ENCODE results near the gene KCNJ1.

KCNJ1 gene

DNA sequence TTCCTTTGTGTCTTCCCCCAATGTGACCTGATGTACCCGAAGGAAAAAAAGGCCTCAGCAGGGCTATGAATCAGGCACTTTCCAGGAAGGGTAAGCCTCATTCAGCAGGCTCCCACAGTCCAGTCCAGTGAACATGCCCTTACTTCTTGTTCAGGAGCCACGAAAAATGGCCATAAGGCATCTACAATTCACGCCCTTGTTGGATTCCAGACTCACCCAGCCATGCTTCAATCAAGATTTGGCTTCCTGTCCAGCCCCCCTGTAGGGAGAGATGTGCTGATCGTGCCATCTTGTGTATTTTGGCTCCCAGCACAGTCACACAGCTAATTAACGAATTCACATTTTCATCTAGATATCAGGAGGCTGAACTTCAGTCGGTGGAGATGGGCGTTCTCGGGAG, 14.1 kb upstream of the KCNJ1 start:
- FAIRE-seq, result no peak

DNA sequence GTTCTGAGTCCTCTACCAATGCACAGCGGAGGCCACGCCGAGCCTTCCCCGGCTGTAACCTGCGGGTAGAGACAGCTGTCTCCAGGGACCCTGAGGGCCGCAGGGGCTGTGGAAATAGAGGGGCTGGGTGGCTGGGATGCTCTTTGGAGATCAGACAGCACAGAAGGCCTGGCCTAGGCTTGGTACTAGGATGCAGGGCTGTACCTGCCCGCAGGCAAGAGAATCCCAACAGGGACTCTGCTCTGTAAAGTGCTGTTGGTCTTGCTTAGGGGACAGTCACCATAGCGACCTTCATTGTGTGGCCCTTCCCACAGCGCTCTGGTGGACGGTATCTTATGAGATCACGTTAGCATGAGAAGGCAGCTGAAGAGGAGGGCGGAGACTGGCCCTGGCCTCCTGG, 12.7 kb upstream of the KCNJ1 start:
- FAIRE-seq, result no peak

DNA sequence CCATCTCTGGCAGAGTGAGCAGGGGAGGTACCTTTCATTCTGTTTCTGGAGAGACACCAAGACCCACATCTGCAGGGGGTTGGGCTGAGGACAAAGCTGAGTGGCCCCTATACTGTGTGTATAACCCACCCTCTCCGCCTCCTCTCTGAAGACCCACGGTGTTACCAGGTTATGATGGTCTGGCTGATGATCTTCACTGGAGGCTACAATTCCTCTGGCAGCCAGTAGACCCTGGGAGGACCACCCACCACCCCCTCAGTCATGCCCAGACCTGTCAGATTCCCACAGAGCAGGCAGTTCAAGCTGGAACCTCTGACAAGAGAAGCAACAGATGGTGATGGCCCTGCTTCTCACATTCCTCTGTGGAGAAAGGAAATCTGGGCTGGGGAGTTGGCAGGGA, 11.4 kb upstream of the KCNJ1 start:
- FAIRE-seq, result no peak

- FAIRE-seq, result no peak
Observed at GRCh38 chr11:128877726-128878125, 10.6 kb upstream of the KCNJ1 start.

DNA sequence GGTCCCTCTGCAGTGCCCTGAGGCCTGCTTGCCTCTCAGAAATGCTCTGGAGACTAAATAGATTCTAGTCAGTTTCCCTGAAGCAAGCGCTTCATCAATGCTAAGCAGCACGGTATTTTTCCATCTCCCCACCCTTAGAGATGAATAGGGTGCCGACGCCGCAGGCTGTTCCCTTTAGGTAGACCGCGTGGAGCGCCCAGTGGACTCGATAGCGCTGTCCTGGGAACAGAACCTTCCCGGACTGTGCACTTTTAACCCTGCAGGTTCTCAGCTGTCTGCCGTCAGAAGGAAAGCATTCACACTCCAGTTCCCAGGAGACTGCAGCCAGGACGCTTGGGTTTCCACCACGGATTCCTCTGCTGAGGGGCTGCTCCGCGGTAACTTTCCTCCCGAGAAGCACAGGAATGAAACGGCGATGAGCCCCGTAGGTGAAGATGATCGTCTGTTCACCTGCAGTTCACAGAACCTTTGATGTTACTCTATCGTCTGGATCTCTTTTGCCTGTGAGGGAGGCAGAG, 9.1 kb upstream of the KCNJ1 start:
- no peak for FAIRE-seq

DNA sequence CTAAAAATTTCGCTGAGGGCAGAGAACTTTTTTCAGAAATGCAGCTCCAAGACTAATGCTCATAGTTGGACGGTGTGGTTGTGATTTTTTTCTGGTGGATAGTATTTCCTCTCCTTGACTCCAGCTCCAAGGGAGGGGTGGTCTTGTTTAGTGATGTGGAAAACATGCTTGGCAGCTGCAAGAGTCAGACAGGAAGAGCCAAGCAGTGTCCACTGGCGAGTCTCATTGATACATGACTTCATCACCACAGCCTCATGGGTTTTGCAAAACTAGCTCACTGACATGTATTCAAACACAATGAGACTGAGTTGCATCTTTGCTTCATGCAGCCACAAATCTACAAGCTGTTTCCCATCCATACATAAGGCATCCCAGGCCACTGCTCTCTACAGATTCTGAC, 7.3 kb upstream of the KCNJ1 start:
- FAIRE-seq, result no peak

DNA sequence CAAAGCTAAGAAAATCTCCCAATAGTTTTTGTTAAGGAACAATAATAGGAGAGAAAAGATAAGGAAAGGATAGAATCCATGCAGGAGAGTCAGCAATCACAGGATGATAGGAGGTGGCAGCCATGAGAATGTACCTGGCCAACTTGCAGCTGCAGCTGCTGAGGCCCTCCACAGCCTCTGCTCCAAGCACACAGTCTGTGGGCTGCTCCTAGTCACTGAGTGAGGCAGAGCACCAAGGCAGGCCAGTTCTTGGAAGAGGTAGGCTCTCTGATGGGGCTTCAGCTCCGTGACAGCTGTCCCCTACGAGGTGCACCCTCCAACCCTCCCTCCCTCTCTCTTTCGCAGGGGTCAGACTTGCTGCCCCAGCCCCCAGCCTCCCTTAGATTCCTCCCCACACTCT, 5.5 kb upstream of the KCNJ1 start:
- FAIRE-seq, result no peak

- FAIRE-seq, result no peak
Observed at GRCh38 chr11:128872094-128872493, 5.0 kb upstream of the KCNJ1 start.

DNA sequence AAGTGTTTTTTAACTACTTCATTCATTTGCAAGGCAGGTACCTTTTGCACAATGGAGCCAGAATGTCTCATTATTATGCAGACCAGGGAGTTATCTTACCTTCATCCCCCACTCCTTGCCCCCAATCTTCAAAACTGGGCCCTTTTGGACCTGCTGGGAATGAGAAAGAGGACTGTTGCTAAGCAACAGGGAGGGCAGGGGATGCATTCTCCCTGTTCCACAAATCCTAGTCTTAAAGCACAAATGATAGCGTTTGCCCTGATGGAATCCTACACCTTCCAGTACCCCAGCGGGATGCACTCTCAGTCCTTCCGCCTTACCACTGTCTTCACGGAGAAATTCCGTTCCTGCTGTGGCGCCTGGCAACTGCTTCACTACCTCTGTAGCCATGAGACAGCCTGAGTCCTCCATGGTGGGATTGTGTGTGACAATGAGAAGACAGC, 4.1 kb upstream of the KCNJ1 start:
- FAIRE-seq, result no peak

DNA sequence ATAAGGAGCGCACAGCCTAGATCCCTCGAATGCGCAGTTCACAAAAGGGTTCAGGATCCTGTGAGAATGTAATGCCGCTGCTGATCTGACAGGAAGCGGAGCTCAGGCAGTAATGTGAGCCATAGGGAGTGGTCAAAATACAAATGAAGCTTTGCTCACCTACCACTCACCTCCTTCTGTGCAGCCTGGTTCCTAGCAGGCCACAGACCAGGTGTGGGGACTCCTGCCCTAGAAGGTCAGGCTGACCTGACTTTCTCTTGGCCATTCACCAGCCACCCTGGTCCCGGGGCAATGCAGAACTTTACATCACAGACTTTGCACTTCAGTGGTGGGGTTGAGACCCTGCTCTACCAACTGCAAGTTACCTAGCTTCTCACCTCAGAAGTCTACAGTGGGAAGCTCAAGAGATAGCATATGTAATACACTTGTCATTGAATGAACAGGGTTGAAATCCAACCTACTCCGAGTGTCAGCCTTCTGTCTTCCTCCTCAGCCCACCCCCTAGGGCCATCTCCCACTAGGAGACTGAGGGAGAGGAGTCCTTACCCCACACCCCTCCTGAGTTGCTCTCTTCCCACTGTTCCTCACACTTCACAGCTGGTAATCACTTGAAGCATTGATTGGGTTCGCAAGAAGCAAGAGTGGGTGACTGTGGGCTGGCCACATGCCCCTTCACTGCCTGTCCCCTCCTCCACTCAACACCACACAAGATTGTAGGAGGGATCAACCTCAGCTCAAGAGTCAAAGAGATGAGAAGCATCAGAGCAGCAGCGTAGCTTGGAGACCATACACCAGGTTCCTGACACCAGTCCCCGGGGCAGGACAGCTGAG, 2.0 kb upstream of the KCNJ1 start:
- FAIRE-seq, result no peak

- no peak for FAIRE-seq
Observed at GRCh38 chr11:128865490-128865889, 1.6 kb downstream of the KCNJ1 start.

DNA sequence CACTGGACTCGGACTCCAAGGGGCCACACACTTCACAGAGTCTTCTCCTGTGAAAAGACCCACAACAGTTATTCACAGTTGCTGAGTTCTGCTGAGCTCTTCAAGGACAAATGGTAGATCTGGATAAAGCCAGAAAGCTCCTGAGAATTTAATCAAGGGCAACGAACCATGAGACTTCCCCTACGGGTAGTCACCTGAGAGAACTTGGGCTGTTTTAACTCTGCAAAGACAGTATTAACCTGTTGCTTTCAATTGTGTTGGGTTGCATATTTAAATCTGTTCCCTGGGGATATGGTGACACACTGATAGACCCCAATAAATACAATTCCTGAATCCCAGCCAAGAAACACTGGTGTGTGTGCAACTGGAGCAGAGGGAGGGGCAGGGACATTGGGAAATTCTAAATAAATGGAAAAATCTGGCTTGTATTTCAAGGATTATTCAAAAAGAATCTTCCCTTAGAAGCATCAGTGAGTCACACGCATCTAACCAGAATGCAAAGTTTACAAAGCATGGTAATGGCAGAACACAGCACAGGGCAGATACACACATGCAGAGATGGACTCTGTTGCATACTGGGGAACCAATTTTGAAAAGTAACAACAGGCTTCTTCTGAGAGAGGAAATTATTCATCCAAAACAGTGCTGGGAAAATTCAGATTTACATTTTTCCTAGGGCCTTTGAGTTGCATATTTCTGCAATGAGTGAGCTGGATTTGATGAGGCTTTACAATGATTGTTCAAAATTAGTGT, 4.0 kb downstream of the KCNJ1 start:
- no peak for FAIRE-seq

GRCh38 chr11:128862406-128862805, 4.7 kb downstream of the KCNJ1 start:
- FAIRE-seq, result no peak

DNA sequence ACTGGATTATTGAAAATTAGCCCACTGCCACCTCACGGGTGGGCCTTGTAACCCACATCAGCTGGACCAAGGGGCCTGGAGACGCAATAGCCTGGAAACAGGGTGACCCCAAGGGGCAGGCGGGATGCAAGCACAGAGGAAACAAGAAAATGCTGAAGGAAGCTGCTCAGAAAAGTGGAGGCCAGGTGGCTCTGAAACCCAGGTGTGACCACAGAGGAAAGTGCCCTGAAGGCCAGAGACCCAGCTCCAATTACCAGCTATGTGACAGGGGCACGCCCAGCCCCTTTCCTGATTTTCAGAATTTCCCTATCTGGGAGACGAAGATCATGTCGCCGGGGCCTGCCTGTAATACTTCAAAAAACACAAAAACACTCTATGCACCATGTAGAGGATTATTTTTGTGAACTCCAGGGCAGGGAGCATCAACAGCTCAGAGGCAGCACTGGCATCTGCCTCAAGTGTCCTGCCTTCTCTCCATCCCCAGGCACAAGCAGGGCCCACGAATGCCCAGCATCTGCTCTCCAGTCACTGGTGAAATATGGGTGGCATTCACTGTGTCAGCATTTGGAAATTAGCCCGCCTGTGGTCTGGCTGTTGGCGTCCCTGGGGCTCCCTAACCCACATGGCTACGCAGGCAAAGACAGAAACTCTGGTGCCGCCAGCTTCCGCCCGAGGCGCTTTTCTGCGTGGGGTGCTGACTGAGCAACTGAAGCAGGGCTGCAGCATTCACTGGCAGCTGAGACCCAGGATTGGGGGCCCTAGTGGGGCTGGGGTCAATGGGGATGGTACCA, 6.3 kb downstream of the KCNJ1 start:
- FAIRE-seq, result no peak

- FAIRE-seq, result no peak
Observed at GRCh38 chr11:128859563-128860441, 7.3 kb downstream of the KCNJ1 start.

DNA sequence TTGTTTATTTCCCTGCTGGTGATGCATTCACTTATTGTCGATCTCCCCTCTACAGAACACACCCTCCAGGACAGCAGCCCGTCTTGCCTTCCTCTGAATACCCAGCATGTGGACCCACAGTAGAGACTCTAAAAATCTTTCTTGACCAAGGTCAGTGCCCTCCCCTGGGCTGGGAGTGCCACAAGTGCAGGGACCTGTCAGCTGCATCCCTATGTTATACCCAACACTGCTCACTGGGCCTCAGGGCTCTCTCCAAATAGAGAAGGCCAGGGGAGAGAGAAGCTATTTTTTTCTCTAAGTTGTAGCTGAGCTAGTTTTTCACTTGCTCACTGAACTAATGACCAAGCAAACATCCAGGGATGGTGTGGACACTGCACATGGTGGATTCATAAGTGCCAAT, 9.8 kb downstream of the KCNJ1 start:
- no peak for FAIRE-seq

DNA sequence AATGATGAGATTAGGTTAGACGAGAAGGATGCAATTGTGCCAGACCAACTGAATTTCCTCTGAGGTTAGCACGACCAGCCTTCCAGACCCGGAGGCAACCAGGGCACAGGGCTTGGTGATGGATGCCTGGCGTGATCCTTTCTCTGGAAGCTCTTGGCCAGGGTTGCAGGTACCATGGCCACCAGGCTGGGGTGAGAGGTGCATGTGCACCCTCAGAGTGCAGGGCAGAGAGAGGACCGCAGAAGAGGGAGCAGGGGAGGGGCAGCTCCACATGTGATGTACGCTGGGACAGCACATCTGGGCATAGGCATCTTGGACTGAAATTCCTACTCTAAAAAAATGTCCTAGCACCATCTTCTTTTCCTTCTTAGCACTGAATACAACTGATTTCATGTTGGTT, 10.9 kb downstream of the KCNJ1 start:
- FAIRE-seq, result no peak

DNA sequence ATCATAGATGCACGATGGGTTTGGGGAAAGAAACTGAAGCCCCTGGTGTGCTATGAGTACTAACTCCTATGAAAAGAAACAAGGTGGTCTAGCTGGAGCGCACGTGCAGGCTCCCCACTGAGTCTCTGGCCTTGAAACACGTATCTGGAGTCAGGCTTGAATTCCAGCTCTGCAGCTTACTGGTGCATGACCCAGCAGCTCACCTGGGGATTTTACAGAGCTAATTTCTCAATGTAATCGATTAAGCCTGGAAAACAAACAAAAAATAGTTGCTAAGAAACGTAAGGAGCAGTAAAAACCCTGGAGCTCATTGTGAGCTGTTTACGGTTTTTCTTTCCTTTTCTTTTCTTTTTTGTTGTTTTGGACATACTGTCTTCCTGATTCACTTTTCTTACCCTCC, 12.3 kb downstream of the KCNJ1 start:
- no peak for FAIRE-seq

- no peak for FAIRE-seq
Observed at GRCh38 chr11:128853559-128853958, 13.5 kb downstream of the KCNJ1 start.

- no peak for FAIRE-seq
Observed at GRCh38 chr11:128852327-128853023, 14.6 kb downstream of the KCNJ1 start.

GRCh38 chr11:128848815-128849455, 18.2 kb downstream of the KCNJ1 start:
- no peak for FAIRE-seq
